ENCODE results near the gene CLDN22.

DNA sequence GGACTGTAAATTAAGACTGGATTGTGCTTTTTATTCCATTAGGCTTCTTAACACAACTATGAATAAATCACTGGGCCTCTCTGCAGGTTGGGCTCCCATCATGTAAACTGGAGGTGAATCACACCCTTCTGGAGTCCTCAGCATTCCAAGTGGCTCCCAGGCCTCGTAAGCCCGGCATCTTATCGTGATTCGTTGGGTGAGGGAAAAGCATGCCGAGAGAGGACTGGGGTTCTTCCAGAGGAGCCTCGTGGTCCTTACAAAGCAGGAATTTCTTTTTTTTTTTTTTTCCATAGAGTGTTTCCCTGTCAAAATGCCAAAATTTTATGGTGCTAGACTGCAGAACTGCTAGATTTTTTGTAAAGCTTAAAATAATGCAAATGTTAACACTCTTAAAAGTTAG is 20.0 kb downstream of the CLDN22 start:
- TF ChIP-seq, protein P1, sequence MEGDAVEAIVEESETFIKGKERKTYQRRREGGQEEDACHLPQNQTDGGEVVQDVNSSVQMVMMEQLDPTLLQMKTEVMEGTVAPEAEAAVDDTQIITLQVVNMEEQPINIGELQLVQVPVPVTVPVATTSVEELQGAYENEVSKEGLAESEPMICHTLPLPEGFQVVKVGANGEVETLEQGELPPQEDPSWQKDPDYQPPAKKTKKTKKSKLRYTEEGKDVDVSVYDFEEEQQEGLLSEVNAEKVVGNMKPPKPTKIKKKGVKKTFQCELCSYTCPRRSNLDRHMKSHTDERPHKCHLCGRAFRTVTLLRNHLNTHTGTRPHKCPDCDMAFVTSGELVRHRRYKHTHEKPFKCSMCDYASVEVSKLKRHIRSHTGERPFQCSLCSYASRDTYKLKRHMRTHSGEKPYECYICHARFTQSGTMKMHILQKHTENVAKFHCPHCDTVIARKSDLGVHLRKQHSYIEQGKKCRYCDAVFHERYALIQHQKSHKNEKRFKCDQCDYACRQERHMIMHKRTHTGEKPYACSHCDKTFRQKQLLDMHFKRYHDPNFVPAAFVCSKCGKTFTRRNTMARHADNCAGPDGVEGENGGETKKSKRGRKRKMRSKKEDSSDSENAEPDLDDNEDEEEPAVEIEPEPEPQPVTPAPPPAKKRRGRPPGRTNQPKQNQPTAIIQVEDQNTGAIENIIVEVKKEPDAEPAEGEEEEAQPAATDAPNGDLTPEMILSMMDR (IDR thresholded peaks at IDR 0.05; ENCODE audit: borderline replicate concordance, extremely low read depth, low read length, poor library complexity, severe bottlenecking), result no peak
- TF ChIP-seq EZH2 (IDR thresholded peaks at IDR 0.05; ENCODE audit: borderline replicate concordance, low read depth, low read length, severe bottlenecking), result no peak

Data from DND-41 (cell line).